Right lobe of liver (tissue), 4 donors: ENCODE results near the gene SRD5A1.

Experiments used
- POLR2A ChIP-seq: fragments of 450-650 bp; IDR thresholded peaks from one replicate; pipeline ENCODE4 v1.6.1; 2017; ENCODE audit warnings: antibody characterized with exemption, mild to moderate bottlenecking
- TF ChIP-seq, protein P1 (sequence below), 4 donors: fragments of 200-600 bp in 3 of 4; fragments of 450-650 bp in 1 of 4; IDR thresholded peaks; one replicate each; pipeline versions ENCODE4 v1.5.1 to v1.8.0; 2016 to 2022; ENCODE audit warnings: antibody characterized with exemption in 4 of 4, mild to moderate bottlenecking in 2 of 4
- donor health status: DM: no; HTN: no; CAD: no.
- donor health status: DM: no; HTN: no; CAD: no.
- donor health status: DM: no; HTN: yes; CAD: no.

GRCh38 chr5:6608016-6608415, 25.2 kb upstream of the SRD5A1 start:
- TF ChIP-seq POLR2A: no peak
- TF ChIP-seq, protein P1, sequence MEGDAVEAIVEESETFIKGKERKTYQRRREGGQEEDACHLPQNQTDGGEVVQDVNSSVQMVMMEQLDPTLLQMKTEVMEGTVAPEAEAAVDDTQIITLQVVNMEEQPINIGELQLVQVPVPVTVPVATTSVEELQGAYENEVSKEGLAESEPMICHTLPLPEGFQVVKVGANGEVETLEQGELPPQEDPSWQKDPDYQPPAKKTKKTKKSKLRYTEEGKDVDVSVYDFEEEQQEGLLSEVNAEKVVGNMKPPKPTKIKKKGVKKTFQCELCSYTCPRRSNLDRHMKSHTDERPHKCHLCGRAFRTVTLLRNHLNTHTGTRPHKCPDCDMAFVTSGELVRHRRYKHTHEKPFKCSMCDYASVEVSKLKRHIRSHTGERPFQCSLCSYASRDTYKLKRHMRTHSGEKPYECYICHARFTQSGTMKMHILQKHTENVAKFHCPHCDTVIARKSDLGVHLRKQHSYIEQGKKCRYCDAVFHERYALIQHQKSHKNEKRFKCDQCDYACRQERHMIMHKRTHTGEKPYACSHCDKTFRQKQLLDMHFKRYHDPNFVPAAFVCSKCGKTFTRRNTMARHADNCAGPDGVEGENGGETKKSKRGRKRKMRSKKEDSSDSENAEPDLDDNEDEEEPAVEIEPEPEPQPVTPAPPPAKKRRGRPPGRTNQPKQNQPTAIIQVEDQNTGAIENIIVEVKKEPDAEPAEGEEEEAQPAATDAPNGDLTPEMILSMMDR (IDR thresholded peaks at IDR 0.05): no peak
